ENCODE measurements around the gene CCSAP. TPM values are rescaled to one million over a fixed set of nuclear protein-coding genes. Genes with fewer than 3 reads are reported as not detected.

The CCSAP gene
- total and polyA plus RNA-seq, 2 of the 4 experiments (the other 2 are of a cell fraction) = 2.3 to 3.8 TPM

DNA sequence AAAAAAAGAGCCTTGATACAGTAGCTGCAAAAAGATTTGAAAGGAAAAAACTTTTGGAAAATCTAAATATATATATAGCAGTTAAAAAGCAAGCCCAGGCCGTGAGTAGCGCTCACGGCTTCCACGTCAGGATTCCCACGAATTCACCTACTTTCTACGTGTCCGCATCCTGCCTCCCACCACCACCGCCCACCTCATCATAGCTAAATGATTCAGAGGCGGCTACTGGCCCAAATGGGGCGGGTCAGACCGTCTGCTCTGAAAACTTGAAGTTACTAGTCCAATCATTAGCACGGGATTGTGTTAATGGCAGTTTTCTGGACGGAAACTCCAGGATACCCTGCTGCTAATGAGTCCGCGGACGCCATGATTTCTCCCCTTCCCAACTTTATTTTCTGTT, 1.3 kb upstream of the CCSAP start:
- no peaks in the 10 kb centered on the region for H3K36me3 ChIP-seq (ENCODE audit: control insufficient read depth, insufficient read depth, low read length)
- no peak overlapping the region for H3K9ac ChIP-seq (ENCODE audit: low read depth, low read length)
- no peak overlapping the region for H3K4me2 ChIP-seq (ENCODE audit: low read depth, low read length)
- dilution Hi-C loops (cut with HindIII; ENCODE audit: low sequenced_read_pairs, unreplicated experiment) (no loop called here), in situ Hi-C loops (cut with MboI; ENCODE audit: low sequenced_read_pairs) (no loop called here), intact Hi-C loops (cut with micrococcal nuclease) (loop anchor here (5.0 kb wide), 1 partner anchor 87 kb away; no protein-coding TSS in a partner anchor)
- peaks cover 17% of the 10 kb centered on the region; the same call in 1 of the 2 replicates for H3K27me3 ChIP-seq (ENCODE audit: control insufficient read depth, insufficient read depth, low read length)
- H3K27ac ChIP-seq (ENCODE audit: insufficient read depth, low read length) = no peak overlapping the region
- no peak overlapping the region for H4K8ac ChIP-seq (ENCODE audit: low read depth in 2 of 2, low read length in 2 of 2)
- POLR2A ChIA-PET (ENCODE audit: unreplicated experiment) = no interaction called here
- H4K20me1 ChIP-seq (ENCODE audit: insufficient read depth, low read length) = no peaks in the 10 kb centered on the region
- H3K18ac ChIP-seq (ENCODE audit: low read depth, low read length) = no peak overlapping the region
- ATAC-seq (ENCODE audit: low read depth) = no peak
- no TSS peak for BruUV-seq (replicated peaks)
- H3K9me1 ChIP-seq (ENCODE audit: insufficient read depth, low read length) = no peaks in the 10 kb centered on the region
- H3K4me1 ChIP-seq (ENCODE audit: control insufficient read depth, insufficient read depth, low read length) = no peaks in the 10 kb centered on the region
- 0 out of 2 replicates have a peak, but pooled peaks cover 2% of the 10 kb centered on the region for H3K9me3 ChIP-seq (ENCODE audit: control insufficient read depth, insufficient read depth, low read length)
- H4K5ac ChIP-seq (ENCODE audit: low read depth, low read length) = no peak overlapping the region
- no peak for DNase-seq
- no peak overlapping the region for H3K4ac ChIP-seq (ENCODE audit: low read depth, low read length)
- TF ChIP-seq RCOR1 (IDR thresholded peaks at IDR 0.05; ENCODE audit: insufficient replicate concordance, low read length) (no peak), MAZ (IDR thresholded peaks at IDR 0.05; ENCODE audit: borderline replicate concordance, low read depth, low read length) (no peak), SMC3 (IDR thresholded peaks at IDR 0.05; ENCODE audit: low read depth, low read length) (no peak), MXI1 (IDR thresholded peaks at IDR 0.05; ENCODE audit: borderline replicate concordance, low read depth, low read length) (no peak), RFX5 (IDR thresholded peaks at IDR 0.05; ENCODE audit: low read depth, low read length) (no peak), CEBPB (IDR thresholded peaks at IDR 0.05; ENCODE audit: low read depth, low read length) (no peak), POLR2A (IDR thresholded peaks at IDR 0.05; ENCODE audit: low read depth, low read length) (no peak), CHD1 (IDR thresholded peaks at IDR 0.05; ENCODE audit: low read depth, low read length) (no peak)
- TF ChIP-seq, protein P1, sequence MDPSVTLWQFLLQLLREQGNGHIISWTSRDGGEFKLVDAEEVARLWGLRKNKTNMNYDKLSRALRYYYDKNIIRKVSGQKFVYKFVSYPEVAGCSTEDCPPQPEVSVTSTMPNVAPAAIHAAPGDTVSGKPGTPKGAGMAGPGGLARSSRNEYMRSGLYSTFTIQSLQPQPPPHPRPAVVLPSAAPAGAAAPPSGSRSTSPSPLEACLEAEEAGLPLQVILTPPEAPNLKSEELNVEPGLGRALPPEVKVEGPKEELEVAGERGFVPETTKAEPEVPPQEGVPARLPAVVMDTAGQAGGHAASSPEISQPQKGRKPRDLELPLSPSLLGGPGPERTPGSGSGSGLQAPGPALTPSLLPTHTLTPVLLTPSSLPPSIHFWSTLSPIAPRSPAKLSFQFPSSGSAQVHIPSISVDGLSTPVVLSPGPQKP (IDR thresholded peaks at IDR 0.05; ENCODE audit: borderline replicate concordance, low read depth, low read length) = no peak
- no peak overlapping the region for H3K14ac ChIP-seq (replicated peaks; ENCODE audit: low read depth, low read length)
- 67% methylated on average over 3 of the region's 16 CpGs; no CpG with 5 or more reads in 1 of the 2 experiments for WGBS, 2 experiments (ENCODE audit: extremely low coverage in 2 of 2, insufficient read length in 1 of 2)
- H2BK20ac ChIP-seq (ENCODE audit: low read depth, low read length) = no peak overlapping the region
- no peak overlapping the region for H4K91ac ChIP-seq (ENCODE audit: insufficient read depth, low read depth, low read length)
- H2AK5ac ChIP-seq (ENCODE audit: low read depth, low read length) = no peak overlapping the region
- H3K23ac ChIP-seq (ENCODE audit: low read depth, low read length) = no peak overlapping the region
- no peak overlapping the region for H2AFZ ChIP-seq (replicated peaks; ENCODE audit: low read length, poor library complexity)
- H2BK120ac ChIP-seq (ENCODE audit: low read depth, low read length) = no peak overlapping the region
- H2AK9ac ChIP-seq (replicated peaks; ENCODE audit: low read depth, low read length, poor library complexity) = no peak overlapping the region
- no peak overlapping the region for H2BK15ac ChIP-seq (ENCODE audit: low read depth, low read length)
- no peak overlapping the region for H3K56ac ChIP-seq (ENCODE audit: extremely low read depth, insufficient read depth, low read length)
- CTCF ChIA-PET = interaction anchor here (0.6 kb wide), 1 partner anchor 163 kb away, joined by 3 read pairs; no protein-coding TSS in a partner anchor
- no peak overlapping the region for H2BK5ac ChIP-seq (ENCODE audit: low read depth, low read length, poor library complexity, severe bottlenecking)
- H3K79me1 ChIP-seq (ENCODE audit: low read depth in 1 of 2, low read length in 2 of 2) = peaks cover 10 to 23% of the 10 kb centered on the region in 2 experiments
- H3K4me3 ChIP-seq (ENCODE audit: insufficient read depth, low read depth, low read length) = no peak overlapping the region

All from IMR-90 (cell line).